PC-9 (cell line): Measurements from ENCODE around the gene SLC2A2. TPM values are rescaled to one million over a fixed set of nuclear protein-coding genes. Genes with fewer than 3 reads are reported as not detected.

Experiments used
- BruUV-seq: library from RNA; stranded (reverse); fragments of 400-500 nt; replicated peaks from 2 replicates; lab custom pipeline; 2021; lab: Mats Ljungman, UMichigan
- CTCF ChIA-PET: fragments of 300-600 bp; sonication (Branson Sonifier 250); formaldehyde crosslinking; loops from one replicate; lab custom pipeline; 2022; ENCODE audit warnings: antibody characterized with exemption; lab: Charles Lee
- POLR2A ChIA-PET: fragments of 300-600 bp; sonication (Branson Sonifier 250); formaldehyde crosslinking; loops from one replicate; lab custom pipeline; 2022; ENCODE audit warnings: antibody characterized with exemption; ENCODE audit not compliant: unreplicated experiment; lab: Charles Lee
- DNase-seq, 2 experiments: peaks; one replicate each; pipeline versions ENCODE4 v3.0.0 to v3.0.0-alpha.2; 2015 to 2022; ENCODE audit warnings: mixed read lengths in 1 of 2
- H2AFZ ChIP-seq: fragments of 200-600 bp; sonication (generic); 2 replicates; pipeline ENCODE4 v1.8.1; 2017; ENCODE audit warnings: antibody characterized with exemption
- H3F3A ChIP-seq: fragments of 200-600 bp; sonication (generic); 2 replicates; pipeline ENCODE4 v1.8.1; 2017; ENCODE audit warnings: antibody characterized with exemption, mild to moderate bottlenecking, low read depth; ENCODE audit not compliant: insufficient read depth
- H3K27ac ChIP-seq: fragments of 200-600 bp; sonication (generic); 2 replicates; pipeline ENCODE4 v1.6.1; 2016; ENCODE audit warnings: mixed run types
- H3K27me3 ChIP-seq: fragments of 200-600 bp; sonication (generic); 2 replicates; pipeline ENCODE4 v1.6.1; 2016; ENCODE audit warnings: low read depth, mixed run types; ENCODE audit not compliant: insufficient read depth
- H3K36me3 ChIP-seq: fragments of 200-600 bp; sonication (generic); 2 replicates; pipeline ENCODE4 v1.6.1; 2016; ENCODE audit warnings: low read depth, mixed run types
- H3K4me1 ChIP-seq: fragments of 200-600 bp; sonication (generic); replicated peaks from 2 replicates; pipeline ENCODE4 v1.6.1; 2016; ENCODE audit warnings: mixed run types; ENCODE audit not compliant: insufficient read depth
- H3K4me2 ChIP-seq: fragments of 200-600 bp; sonication (generic); 2 replicates; pipeline ENCODE4 v1.6.1; 2017; ENCODE audit warnings: mixed run types
- H3K4me3 ChIP-seq: fragments of 200-600 bp; sonication (generic); 2 replicates; pipeline ENCODE4 v1.6.1; 2016; ENCODE audit warnings: mixed run types
- H3K79me2 ChIP-seq: fragments of 200-600 bp; sonication (generic); 2 replicates; pipeline ENCODE4 v1.6.1; 2017; ENCODE audit warnings: low read depth, mixed run types
- H3K9me2 ChIP-seq: fragments of 200-600 bp; sonication (generic); 2 replicates; pipeline ENCODE4 v1.8.1; 2017; ENCODE audit warnings: mild to moderate bottlenecking; ENCODE audit not compliant: insufficient read depth
- H3K9me3 ChIP-seq: fragments of 200-600 bp; sonication (generic); 2 replicates; pipeline ENCODE4 v1.8.1; 2016; ENCODE audit warnings: low read depth; ENCODE audit not compliant: insufficient read depth
- H4K20me1 ChIP-seq: fragments of 200-600 bp; sonication (generic); 2 replicates; pipeline ENCODE4 v1.8.1; 2017; ENCODE audit not compliant: insufficient read depth
- EZH2 ChIP-seq: fragments of 200-600 bp; sonication (generic); IDR thresholded peaks from 2 replicates; pipeline ENCODE4 v1.8.0; 2017; ENCODE audit warnings: antibody characterized with exemption, low read depth
- intact Hi-C: fragments of 100-400 bp; cut with micrococcal nuclease; formaldehyde crosslinking; loops from one replicate; pipeline ENCODE4 v1.10.0; 2022; ENCODE audit not compliant: unreplicated experiment
- total RNA-seq: library from RNA; stranded (reverse); gene quantifications from 2 replicates; pipeline ENCODE4 v1.2.3, GENCODE V29; 2021
- TF ChIP-seq, protein P1 (sequence below): fragments of 200-600 bp; sonication (generic); conservative IDR thresholded peaks from 2 replicates; pipeline ENCODE4 v1.6.1; 2017; ENCODE audit warnings: mixed run types, antibody characterized with exemption, mild to moderate bottlenecking, moderate library complexity

The SLC2A2 gene
- total RNA-seq, 1 experiment from 2014 or later: not detected

DNA sequence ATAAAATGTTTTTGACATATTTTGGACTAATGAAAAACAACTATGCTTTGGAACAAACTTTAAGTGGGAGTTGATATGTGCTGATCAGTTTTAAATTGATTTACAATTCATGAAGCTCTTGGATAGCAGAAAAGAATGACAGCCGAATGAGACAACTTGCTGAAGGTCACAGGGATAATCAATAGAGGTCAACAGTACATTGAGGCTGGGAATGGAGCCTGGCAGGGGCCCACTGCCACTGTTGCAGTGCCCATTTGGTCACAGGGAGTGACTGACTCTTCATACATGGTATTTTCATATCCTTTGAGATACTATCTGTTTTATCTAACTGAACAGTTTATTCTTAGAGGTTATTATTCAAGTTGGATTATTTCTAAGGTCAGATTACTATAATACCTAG is 59.4 kb downstream of the SLC2A2 start:
- Histone ChIP-seq H3K79me2 (no peaks in the 10 kb centered on the region), H3K27me3 (no peaks in the 10 kb centered on the region), H4K20me1 (no peaks in the 10 kb centered on the region), H3K27ac (no peak overlapping the region), H3K9me3 (no peaks in the 10 kb centered on the region; the same call in 1 of the 2 replicates), H3K4me2 (no peak overlapping the region), H3F3A (no peaks in the 10 kb centered on the region; the same call in 1 of the 2 replicates), H3K4me1 (peaks cover 5% of the 10 kb centered on the region), H3K36me3 (no peaks in the 10 kb centered on the region), H3K4me3 (no peak overlapping the region), H2AFZ (no peak overlapping the region), H3K9me2 (no peaks in the 10 kb centered on the region; the same call in 1 of the 2 replicates)
- intact Hi-C loops: loop anchor here (10.0 kb wide), 2 partner anchors 218 to 498 kb away; partner anchors contain the start of gene TNIK
- no TSS peak for BruUV-seq
- TF ChIP-seq EZH2: no peak
- TF ChIP-seq, protein P1, sequence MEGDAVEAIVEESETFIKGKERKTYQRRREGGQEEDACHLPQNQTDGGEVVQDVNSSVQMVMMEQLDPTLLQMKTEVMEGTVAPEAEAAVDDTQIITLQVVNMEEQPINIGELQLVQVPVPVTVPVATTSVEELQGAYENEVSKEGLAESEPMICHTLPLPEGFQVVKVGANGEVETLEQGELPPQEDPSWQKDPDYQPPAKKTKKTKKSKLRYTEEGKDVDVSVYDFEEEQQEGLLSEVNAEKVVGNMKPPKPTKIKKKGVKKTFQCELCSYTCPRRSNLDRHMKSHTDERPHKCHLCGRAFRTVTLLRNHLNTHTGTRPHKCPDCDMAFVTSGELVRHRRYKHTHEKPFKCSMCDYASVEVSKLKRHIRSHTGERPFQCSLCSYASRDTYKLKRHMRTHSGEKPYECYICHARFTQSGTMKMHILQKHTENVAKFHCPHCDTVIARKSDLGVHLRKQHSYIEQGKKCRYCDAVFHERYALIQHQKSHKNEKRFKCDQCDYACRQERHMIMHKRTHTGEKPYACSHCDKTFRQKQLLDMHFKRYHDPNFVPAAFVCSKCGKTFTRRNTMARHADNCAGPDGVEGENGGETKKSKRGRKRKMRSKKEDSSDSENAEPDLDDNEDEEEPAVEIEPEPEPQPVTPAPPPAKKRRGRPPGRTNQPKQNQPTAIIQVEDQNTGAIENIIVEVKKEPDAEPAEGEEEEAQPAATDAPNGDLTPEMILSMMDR: no peak
- ChIA-PET CTCF (interaction anchor here (0.5 kb wide), 1 partner anchor 512 kb away, joined by 5 read pairs; no protein-coding TSS in a partner anchor), POLR2A (interaction anchor here (0.6 kb wide), 1 partner anchor 506 kb away, joined by 3 read pairs; no protein-coding TSS in a partner anchor)
- DNase-seq: no peak

DNA sequence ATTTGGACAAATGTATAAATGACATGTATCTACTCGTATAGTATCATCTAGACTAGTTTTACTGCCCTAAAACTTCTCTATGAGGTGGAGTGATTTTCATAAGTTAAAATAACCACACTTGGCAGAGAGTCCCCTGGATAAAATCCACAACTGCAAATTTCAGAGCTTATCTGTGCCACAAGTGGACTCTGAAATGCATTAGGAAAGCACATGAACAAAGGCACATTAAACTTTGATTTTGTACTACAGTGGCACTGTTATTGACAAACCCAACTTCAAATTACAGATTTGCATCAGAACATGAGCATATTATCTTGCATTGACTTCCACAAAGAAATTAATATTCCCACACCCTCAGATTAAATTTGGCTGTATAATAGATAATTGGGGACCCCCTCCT is 60.0 kb downstream of the SLC2A2 start:
- Histone ChIP-seq H3K36me3 (no peaks in the 10 kb centered on the region), H3K4me3 (no peak overlapping the region), H3K4me2 (no peak overlapping the region), H3K27me3 (no peaks in the 10 kb centered on the region), H4K20me1 (no peaks in the 10 kb centered on the region), H3K9me2 (no peaks in the 10 kb centered on the region; the same call in 1 of the 2 replicates), H3K4me1 (peaks cover 10% of the 10 kb centered on the region), H3F3A (no peaks in the 10 kb centered on the region; the same call in 1 of the 2 replicates), H2AFZ (no peak overlapping the region), H3K9me3 (no peaks in the 10 kb centered on the region), H3K79me2 (no peaks in the 10 kb centered on the region), H3K27ac (no peak overlapping the region)
- DNase-seq: peak in 1 of 2 experiments; percentile 12
- no peak for TF ChIP-seq EZH2
- TF ChIP-seq, protein P1: no peak
- BruUV-seq: no TSS peak
- intact Hi-C loops: loop anchor here (10.0 kb wide), 2 partner anchors 218 to 498 kb away; partner anchors contain the start of gene TNIK
- ChIA-PET POLR2A (interaction anchor here (0.6 kb wide), 1 partner anchor 506 kb away, joined by 3 read pairs; no protein-coding TSS in a partner anchor), CTCF (no interaction called here)

DNA sequence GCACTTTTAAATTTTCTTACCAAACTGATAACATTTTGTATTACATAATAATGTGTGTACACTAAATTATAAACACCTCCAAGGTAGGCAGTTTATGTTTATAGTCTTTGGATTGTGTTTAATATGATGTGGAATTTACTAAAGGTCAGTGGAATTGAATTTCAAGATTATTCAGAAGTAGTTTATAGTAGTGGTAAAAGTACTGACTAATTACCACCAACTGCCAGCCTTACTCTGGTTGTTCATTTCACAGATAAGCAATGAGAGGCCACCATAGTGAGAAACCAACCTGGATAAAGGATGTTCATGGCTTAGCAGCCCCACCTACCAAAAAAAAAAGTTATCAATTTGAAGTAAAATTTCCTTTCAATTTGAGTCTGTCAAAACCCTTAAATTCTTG is 64.1 kb downstream of the SLC2A2 start:
- POLR2A ChIA-PET: interaction anchor here (0.5 kb wide), 1 partner anchor 1787 kb away, joined by 3 read pairs; no protein-coding TSS in a partner anchor
- no peak overlapping the region for H3K4me3 ChIP-seq
- peak in 1 of 2 experiments; percentile 26 for DNase-seq
- peak overlapping the region; percentile 10 for H3K27ac ChIP-seq
- H4K20me1 ChIP-seq: no peaks in the 10 kb centered on the region
- H3K79me2 ChIP-seq: no peaks in the 10 kb centered on the region
- H3K27me3 ChIP-seq: no peaks in the 10 kb centered on the region
- H3K9me3 ChIP-seq: no peaks in the 10 kb centered on the region
- CTCF ChIA-PET: interaction anchor here (0.6 to 1.2 kb wide), 13 partner anchors 67 to 1514 kb away, joined by 3 to 21 read pairs (median 4); partner anchors contain the start of gene PLD1
- no TSS peak for BruUV-seq
- intact Hi-C loops: loop anchor here (5.0 to 10.0 kb wide), 5 partner anchors 85 to 685 kb away; partner anchors contain the start of gene TNIK
- no peaks in the 10 kb centered on the region for H3K36me3 ChIP-seq
- TF ChIP-seq EZH2: no peak
- TF ChIP-seq, protein P1: no peak
- no peaks in the 10 kb centered on the region for H3F3A ChIP-seq
- H3K4me1 ChIP-seq: peaks cover 10% of the 10 kb centered on the region
- no peak overlapping the region; the same call in 1 of the 2 replicates for H3K4me2 ChIP-seq
- H3K9me2 ChIP-seq: no peaks in the 10 kb centered on the region
- H2AFZ ChIP-seq: no peak overlapping the region
